HEK293 (cell line): ENCODE measurements around the gene IGFN1.

Source experiments
- TCF7L2 ChIP-seq: IDR thresholded peaks from 2 replicates; pipeline ENCODE4 v1.6.1; 2011; ENCODE audit warnings: low read depth, mild to moderate bottlenecking, inconsistent platforms, low read length, moderate library complexity, borderline replicate concordance
- ZBTB44 ChIP-seq: fragments of 450-650 bp; IDR thresholded peaks from 2 replicates; pipeline ENCODE4 v1.5.1; 2018; ENCODE audit warnings: missing biosample characterization, mild to moderate bottlenecking, missing genetic modification characterization
- ZNF114 ChIP-seq: fragments of 450-650 bp; formaldehyde crosslinking; IDR thresholded peaks from 2 replicates; pipeline ENCODE4 v1.5.0; 2017; ENCODE audit warnings: missing biosample characterization, missing genetic modification characterization
- ZNF133 ChIP-seq: fragments of 450-650 bp; formaldehyde crosslinking; IDR thresholded peaks from 2 replicates; pipeline ENCODE4 v1.5.1; 2016; ENCODE audit warnings: missing biosample characterization, missing genetic modification characterization
- ZNF24 ChIP-seq: fragments of 450-650 bp; formaldehyde crosslinking; IDR thresholded peaks from 2 replicates; pipeline ENCODE4 v1.5.1; 2016; ENCODE audit warnings: missing biosample characterization, missing genetic modification characterization
- ZNF274 ChIP-seq, 2 experiments: fragments of 200-500 bp in 1 of 2; fragments of 450-650 bp in 1 of 2; sonication (Bioruptor generic) in 1 of 2; formaldehyde crosslinking in 1 of 2; IDR thresholded peaks; 2 replicates each; pipeline versions ENCODE4 v1.5.1 to v1.6.1; 2014 to 2016; ENCODE audit warnings: borderline replicate concordance in 1 of 2, inconsistent platforms in 1 of 2, low read length in 1 of 2, missing biosample characterization in 1 of 2, missing genetic modification characterization in 1 of 2
- ZNF624 ChIP-seq: fragments of 450-650 bp; formaldehyde crosslinking; IDR thresholded peaks from 2 replicates; pipeline ENCODE4 v1.5.1; 2017; ENCODE audit warnings: missing biosample characterization, missing genetic modification characterization
- ZNF76 ChIP-seq: fragments of 450-650 bp; formaldehyde crosslinking; IDR thresholded peaks from 2 replicates; pipeline ENCODE4; 2016; ENCODE audit warnings: low read depth, missing biosample characterization, missing genetic modification characterization, borderline replicate concordance
- TF ChIP-seq, protein P1 (sequence below): fragments of 450-650 bp; formaldehyde crosslinking; IDR thresholded peaks from 2 replicates; pipeline ENCODE4 v1.5.1; 2016; ENCODE audit warnings: missing biosample characterization, missing genetic modification characterization
- TF ChIP-seq, protein P2 (sequence below): fragments of 450-650 bp; formaldehyde crosslinking; IDR thresholded peaks from 2 replicates; pipeline ENCODE4 v1.5.1; 2016; ENCODE audit warnings: missing biosample characterization, missing genetic modification characterization

DNA sequence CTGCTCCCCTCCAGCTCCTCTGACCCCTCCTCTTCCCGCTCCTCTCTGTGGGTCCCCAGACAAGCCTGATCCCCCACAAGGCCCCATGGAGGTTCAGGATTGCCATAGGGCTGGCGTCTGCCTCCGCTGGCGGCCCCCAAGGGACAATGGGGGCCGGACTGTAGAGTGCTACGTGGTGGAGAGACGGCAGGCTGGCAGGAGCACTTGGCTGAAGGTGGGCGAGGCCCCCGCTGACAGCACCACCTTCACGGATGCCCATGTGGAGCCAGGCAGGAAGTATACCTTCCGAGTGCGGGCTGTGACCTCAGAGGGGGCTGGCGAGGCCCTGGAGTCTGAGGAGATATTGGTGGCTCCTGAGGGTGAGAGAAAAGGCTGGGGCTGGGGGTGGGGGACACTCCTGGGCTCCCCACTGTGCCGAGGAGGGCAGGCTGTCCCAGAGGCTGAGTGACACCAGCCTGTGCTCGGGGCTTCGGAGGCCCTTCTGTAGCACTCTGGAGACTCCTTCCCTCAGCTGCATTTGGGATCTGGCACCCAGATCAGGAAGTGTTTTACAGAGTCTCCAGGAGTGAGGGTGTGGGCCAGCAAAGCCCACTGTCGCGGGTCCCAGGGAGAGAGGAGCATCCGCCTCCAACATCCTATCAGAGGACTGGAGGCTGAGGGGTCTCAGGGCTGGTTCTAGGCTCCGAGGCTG lies 25.9 kb downstream of the IGFN1 start:
- TF ChIP-seq ZBTB44 (tag by site-specific recombination) (no peak), ZNF24 (tag by site-specific recombination) (no peak), ZNF624 (no peak), ZNF114 (tag by site-specific recombination) (no peak), ZNF76 (no peak), ZNF133 (tag by site-specific recombination) (no peak), ZNF274 (IDR thresholded peaks at IDR 0.05; ENCODE audit: low read length) (no peak), ZNF274 (tag by site-specific recombination; IDR thresholded peaks at IDR 0.05; ENCODE audit: borderline replicate concordance) (no peak), TCF7L2 (no peak)
- TF ChIP-seq, protein P1, sequence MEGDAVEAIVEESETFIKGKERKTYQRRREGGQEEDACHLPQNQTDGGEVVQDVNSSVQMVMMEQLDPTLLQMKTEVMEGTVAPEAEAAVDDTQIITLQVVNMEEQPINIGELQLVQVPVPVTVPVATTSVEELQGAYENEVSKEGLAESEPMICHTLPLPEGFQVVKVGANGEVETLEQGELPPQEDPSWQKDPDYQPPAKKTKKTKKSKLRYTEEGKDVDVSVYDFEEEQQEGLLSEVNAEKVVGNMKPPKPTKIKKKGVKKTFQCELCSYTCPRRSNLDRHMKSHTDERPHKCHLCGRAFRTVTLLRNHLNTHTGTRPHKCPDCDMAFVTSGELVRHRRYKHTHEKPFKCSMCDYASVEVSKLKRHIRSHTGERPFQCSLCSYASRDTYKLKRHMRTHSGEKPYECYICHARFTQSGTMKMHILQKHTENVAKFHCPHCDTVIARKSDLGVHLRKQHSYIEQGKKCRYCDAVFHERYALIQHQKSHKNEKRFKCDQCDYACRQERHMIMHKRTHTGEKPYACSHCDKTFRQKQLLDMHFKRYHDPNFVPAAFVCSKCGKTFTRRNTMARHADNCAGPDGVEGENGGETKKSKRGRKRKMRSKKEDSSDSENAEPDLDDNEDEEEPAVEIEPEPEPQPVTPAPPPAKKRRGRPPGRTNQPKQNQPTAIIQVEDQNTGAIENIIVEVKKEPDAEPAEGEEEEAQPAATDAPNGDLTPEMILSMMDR: no peak
- TF ChIP-seq, protein P2, sequence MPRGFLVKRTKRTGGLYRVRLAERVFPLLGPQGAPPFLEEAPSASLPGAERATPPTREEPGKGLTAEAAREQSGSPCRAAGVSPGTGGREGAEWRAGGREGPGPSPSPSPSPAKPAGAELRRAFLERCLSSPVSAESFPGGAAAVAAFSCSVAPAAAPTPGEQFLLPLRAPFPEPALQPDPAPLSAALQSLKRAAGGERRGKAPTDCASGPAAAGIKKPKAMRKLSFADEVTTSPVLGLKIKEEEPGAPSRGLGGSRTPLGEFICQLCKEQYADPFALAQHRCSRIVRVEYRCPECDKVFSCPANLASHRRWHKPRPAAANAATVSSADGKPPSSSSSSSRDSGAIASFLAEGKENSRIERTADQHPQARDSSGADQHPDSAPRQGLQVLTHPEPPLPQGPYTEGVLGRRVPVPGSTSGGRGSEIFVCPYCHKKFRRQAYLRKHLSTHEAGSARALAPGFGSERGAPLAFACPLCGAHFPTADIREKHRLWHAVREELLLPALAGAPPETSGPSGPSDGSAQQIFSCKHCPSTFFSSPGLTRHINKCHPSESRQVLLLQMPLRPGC: no peak
